NCI-H748 treated with DMSO at 0.1 percent for 48 hours (cell line): Measurements from ENCODE around the gene GNL1.
A peak's percentile ranks its signal among the peaks of the same experiment; 100 is the strongest.
"Not testable (repeated sequence)": the region's sequence is repeated elsewhere in the genome, so short reads cannot be mapped to it uniquely, and the experiment has no call there.

Experiments
- DNase-seq: peaks from one replicate; lab custom pipeline; 2025; lab: John Stamatoyannopoulos, UW

Gene GNL1

DNA sequence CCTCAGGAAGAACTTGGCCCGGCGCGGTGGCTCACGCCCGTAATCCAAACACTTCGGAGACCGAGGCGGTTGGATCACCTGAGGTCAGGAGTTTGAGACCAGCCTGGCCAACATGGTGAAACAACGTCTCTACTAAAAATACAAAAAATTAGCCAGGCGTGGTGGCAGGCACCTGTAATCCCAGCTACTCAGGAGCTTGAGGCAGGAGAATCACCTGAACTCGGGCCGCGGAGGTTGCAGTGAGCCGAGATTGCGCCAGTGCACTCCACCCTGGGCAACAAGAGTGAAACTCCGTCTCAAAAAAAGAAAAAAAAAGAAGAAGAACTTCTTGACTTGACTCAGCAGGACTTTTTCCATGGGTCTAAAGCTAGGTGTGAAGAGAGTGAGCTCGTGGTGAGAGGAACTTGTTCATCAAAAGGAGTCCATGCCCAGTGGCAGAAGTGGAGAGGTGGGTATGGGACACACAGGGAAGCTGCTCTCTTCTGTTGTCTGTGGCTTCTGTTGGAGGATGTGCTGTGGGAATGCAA, 26.9 kb downstream of the GNL1 start:
- DNase-seq, result not testable (repeated sequence)

DNA sequence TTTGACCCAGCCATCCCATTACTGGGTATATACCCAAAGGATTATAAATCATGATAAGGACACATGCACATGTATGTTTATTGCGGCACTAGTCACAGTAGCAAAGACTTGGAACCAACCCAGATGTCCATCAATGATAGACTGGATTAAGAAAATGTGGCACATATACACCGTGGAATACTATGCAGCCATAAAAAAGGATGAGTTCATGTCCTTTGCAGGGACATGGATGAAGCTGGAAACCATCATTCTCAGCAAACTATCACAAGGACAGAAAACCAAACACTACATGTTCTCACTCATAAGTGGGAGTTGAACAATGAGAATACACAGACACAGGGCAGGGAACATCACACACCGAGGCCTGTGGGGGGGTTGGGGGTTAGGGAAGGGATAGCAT, 29.8 kb downstream of the GNL1 start:
- DNase-seq, result not testable (repeated sequence)

DNA sequence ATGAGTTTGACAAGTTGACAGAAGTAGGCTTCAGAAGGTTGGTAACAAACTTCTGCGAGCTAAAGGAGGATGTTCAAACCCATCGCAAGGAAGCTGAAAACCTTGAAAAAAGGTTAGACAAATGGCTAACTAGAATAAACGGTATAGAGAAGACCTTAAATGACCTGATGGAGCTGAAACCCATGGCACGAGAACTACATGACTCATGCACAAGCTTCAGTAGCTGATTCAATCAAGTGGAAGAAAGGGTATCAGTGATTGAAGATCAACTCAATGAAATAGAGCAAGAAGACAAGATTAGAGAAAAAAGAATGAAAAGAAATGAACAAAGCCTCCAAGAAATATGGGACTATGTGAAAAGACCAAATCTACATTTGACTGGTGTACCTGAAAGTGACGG, 34.3 kb downstream of the GNL1 start:
- DNase-seq, result not testable (repeated sequence)

DNA sequence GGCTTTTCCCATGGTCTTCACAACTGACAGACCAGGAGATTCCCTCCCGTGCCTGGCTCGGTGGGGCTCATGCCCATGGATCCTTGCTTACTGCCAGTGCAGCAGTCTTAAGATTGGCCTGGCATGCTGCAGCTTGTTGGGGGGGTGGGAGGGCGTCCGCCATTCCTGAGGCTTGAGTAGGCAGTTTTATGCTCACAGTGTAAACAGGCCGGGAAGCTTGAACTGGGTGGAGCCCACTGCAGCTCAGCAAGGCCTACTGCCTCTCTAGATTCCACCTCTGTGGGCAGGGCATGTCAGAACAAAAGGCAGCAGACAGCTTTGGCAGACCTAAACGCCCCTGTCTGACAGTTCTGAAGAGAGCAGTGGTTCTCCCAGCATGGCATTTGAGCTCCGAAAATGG, 35.2 kb downstream of the GNL1 start:
- DNase-seq, result not testable (repeated sequence)

DNA sequence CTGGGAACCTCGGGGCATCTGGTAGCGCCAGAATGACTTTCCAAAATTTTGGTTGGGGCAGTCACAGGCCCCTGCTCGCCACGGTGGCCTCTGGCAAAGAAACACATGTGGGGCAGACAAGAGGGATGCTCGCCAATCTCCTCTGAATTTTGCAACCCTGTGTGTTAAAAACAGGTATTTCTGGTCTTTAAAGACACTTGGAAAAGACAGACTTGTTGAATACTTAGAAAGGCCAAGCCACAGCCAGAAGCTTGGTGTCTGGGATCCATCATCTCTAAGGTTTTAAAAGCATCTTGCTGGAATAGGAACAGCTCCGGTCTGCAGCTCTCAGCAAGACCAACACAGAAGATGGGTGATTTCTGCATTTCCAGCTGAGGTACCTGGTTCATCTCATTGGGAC, 35.8 kb downstream of the GNL1 start:
- no peak for DNase-seq

DNA sequence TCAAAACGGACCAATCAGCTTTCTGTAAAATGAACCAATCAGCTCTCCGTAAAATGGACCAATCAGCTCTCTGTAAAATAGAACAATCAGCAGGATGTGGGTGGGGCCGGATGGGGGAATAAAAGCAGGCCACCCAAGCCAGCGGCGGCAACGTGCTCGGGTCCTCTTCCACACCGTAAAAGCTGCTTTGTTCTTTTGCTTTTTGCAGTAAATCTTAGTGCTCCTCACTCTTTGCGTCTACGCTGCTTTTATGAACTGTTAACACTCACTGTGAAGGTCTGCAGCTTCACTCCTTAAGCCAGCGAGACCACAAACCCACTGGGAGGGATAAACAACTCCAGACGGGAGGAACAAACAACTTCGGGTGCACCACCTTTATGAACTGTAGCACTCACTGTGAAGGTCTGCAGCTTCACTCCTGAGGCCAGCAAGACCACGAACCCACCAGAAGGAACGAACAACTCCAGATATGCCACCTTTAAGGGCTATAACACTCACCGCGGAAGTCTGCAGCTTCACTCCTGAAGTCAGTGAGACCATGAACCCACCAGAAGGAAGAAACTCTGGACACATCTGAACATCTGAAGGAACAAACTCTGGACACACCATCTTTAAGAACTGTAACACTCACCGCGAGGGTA, 37.7 kb downstream of the GNL1 start:
- DNase-seq, result not testable (repeated sequence)

DNA sequence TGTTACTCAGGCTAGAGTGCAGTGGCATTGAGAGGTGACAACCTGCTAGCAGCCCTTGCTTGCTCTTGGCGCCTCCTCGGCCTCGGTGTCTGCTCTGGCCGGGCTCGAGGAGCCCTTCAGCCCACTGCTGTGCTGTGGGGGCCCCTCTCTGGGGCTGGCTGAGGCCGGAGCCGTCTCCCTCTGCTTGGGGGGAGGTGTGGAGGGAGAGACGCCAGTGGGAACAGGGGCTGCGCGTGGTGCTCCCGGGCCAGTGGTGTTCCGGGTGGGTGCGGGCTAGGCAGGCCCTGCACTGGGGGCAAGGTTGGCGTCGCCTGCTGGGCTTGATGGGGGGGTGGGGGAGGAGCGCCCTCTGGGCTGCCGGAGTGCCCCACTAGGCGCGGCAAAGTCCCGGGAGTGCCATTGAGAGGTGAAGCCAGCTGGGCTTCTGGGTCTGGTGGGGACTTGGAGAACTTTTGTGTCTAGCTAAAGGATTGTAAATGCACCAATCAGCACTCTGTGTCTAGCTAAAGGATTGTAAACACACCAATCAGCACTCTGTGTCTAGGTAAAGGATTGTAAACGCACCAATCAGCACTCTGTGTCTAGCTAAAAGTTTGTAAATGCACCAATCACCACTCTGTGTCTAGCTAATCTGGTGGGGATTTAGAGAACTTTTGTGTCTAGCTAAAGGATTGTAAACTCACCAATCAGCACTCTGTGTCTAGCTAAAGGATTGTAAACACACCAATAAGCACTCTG, 38.4 kb downstream of the GNL1 start:
- not testable (repeated sequence) for DNase-seq

DNA sequence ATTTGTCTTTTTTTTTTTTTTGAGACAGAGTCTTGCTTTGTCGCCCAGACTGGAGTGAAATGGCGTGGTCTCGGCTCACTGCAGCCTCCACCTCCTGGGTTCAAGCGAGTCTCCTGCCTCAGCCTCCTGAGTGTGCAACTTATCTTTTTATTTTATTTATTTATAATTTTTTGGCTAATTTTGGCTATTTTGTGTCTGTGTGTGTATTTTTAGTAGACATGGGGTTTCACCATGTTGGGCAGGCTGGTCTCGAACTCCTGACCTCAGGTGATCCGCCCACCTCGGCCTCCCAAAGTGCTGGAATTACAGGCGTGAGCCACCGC, 39.6 kb downstream of the GNL1 start:
- not testable (repeated sequence) for DNase-seq

DNA sequence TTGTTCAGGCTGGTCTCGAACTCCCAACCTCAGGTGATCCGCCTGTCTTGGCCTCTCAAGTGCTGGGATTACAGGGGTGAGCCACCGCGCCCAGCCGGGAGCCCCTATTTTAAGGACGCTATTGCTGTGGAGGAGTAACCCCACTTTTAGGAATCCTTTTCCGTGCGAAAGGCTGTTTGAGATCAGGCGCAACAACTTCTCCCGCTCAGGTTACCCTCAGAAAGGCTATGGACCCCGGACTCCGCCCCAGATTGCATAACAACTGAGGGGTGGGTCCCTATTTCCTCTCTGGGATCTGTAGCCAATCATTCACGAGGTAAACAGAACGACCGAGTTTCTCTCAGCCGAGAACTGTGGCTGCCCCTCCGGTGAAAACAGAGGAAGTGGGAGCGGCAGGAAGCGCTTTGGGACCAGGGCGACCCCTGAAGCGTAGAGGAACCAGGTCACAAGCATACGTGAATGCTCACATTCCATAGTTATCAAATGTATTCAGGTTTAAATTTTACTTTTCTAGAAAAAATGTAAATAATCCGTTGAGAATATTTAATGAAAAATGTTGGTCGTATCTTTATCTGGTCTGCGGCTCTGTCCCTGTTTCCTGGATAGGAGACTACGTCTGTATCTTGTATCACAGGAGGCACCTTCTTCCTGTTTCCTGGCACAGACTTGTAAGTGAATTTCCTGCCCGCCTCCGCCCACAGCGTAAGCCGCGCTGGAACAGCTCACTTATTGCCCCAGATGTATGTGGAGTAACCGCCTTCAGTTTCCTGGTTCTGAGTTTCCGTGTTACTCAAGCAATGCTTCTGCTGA, 40.1 kb downstream of the GNL1 start:
- peak; percentile 94 for DNase-seq

DNA sequence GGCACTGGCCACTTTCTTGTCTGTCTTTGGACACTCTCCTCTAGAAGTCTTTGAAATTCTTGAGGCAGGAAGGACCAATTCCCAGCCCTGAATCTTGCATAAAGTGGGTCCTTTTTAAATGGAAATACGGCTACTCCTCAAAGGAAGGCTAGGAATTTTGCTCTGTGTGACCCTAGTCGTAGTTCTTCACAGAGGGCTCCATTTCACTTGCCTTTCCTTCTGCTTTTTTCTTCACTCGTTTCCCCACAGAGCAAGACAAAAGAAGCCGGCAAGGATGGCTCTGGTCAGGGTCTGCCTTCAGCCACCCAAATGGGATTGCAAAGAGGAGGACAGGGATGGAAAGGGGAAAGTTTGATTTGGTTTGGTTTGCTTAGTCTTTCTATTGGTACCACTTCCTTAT, 41.2 kb downstream of the GNL1 start:
- no peak for DNase-seq

DNA sequence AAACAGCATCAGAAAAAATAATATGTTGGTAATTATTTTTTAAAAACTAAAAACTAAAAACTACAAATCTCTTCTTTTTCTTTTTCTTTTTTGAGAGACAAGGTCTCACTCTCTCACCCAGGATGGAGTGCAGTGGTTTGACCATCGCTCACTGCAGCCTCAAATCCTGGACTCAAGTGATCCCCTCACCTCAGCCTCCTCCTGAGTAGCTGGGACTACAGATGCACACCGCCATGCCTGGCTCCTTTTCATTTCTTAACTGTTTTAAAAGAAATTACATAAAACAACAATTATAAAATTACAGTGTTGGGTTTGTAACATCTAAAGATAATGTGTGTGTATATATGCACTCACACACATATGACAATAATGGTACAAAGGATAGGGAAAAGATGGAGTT, 42.8 kb downstream of the GNL1 start:
- DNase-seq, result no peak

DNA sequence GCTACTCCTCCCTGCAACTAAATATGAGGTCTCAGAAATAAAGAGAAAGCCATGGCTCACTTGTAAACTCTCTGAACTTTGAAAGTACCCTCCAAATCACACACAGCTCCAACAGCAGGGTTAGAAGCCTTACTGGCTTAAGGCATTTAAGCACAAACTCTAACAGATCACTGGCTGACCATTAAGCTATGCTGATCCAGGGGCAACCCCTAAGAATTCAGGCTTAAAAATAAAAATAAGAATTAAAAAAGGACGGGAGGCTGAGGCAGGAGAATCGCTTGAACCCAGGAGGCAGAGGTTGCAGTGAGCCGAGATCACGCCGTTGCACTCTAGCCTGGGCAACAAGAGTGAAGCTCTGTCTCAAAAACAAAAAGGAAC, 45.1 kb downstream of the GNL1 start:
- DNase-seq, result no peak

DNA sequence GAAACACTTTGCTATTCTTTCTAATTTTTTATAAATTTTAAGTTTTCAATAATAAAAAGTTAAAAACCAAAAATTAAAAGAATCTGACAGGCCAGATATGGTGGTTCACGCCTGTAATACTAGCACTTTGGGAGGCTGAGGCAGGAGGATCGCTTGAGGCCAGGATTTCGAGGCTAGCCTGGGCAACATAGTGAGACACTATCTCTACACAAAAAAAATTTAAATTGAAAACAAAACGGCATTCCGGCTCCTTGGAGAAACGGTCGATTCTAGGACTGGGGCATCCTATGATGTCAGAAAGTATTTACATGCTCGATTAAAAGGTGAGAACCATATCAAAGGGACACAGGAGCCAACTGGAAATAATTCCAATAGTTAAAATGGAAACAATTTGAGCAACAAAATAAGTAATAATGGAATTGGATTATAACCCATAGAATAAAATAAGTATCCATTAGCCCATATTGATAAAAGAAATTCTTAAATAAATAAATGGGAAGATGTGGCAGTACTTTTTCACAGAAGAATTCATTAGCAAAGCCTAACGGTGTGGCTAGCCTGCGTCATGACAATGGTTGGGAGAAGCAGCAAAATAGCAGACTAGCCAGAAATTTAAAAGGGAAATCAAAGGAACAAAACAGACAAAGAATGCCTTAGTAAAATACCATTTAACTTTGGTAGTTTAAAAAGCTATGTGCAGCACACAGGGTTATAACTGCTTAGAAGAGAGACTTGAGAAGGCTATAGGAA, 45.7 kb downstream of the GNL1 start:
- no peak for DNase-seq

DNA sequence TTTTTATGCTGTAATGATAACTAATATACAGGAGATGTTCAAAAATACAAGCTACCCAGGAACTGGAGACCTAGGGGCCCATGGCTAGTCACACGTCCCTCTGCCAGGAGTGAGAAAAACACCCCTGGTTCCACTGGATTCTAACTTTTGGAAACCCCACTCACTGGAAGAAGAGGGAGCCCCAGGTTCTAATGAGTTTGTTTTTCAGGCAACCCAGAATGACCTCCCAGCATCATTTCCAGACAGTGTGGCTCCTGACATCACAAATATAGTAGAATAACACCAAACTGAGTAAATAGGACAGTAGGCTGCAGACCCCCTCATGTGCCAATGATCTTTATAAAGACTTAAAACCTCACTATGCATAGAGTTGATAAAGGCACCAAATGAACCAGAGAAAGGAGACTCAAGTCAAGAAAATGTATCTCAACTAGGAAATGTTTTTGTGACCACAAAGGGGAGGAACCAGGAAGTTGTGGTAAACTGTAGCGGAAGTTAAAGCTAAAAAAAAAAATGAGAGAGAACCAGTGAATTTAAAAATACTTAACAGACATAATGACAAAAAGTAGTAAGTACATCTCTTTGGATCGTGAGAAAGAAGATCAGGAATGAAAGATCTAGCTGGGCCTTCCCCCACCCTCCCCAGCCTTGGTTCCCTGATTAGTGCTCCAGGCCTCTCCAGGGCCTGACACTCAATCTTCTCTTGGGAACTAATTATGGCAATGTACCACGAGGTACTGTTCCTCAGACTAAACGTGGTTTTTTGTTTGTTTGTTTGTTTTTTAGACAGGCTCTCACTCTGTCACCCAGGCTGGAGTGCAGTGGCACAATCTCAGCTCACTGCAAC, 47.2 kb downstream of the GNL1 start:
- DNase-seq, result no peak

DNA sequence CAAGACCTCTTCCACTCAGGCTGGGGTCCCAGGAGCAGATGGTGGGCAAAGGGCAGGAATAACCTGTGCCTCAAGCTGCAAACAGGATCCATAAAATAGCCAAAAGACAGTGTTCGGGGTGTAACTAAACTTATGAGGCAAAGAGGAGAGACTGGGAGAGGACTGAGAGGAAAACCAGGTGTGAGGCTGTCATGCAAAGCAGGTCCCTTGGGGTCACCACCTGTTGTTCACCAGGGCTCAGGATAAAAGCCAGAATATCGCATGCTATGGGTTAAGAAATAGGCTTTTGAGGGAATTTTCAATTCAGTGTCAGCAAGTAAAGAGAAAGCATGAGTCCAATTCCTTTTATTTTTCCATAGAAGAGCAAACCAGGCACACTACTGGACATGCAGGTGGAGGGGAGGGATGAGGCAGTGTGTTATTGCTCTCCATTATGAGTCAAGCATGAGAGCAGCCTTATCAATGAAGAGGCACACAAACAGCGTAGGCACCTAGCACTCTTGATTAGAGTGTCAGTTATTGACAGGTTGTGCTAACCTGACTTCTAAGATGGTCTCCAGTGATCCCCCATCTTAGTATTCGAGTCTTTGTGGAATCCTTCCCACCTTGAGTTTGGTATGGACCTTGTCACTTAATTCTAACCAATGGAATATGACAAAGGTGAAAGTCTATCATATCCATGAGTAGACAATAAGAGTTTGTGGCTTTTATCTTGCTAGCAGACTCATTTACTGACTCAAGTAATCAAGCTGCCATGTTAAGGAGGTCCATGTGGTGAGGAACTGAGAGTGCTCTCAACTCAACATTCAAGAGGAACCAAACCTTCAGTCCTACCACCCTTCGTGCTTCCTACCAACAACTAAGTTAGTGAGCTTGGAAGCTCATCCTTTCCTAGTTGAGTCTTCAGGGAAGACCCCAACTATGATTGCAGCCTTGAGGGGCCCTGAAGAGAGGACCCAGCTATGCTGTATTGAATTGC, 48.2 kb downstream of the GNL1 start:
- no peak for DNase-seq

DNA sequence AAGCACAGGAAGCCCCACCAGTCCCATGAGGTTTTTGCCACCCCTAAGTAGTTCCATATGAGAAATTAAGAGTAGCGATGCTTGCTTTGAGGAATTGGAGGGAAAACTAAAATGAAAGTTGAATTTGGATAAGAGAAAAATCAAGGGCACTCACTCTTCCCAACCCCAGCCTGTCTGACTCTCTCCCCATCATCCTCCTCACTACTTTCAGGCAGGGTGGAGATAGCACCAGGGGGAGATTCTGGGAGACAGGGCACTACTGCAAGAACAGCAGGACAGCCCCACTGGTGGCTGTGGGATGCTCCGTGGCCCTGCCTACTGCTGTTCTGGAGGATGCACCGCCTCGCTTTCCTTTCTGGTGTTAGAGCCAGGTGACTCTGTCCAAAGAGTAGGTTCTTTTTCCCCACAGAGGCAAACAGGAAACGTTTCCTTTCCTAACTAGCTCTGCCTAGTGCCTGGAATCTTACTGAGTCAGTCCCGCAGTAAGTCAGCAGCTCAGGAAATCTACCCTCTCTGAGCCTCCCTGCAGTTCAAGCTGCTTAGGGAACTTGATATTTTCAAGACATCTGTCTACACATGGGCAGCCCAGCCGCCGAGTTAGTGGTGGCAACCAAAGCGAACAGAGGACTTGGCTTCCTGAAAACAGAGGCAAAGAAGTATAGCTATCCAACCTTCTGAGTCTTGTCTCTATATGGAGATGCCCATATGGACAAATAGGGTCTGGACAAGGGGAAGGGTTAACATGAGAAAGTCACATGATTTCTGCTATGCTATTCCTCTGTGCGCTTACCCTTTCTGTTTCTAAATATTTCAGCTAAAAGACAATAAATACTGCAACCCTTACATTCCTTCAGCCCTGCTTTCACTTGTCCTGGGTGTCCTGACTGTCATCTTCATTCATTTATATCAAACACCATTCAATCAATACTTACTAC, 55.6 kb downstream of the GNL1 start:
- no peak for DNase-seq

DNA sequence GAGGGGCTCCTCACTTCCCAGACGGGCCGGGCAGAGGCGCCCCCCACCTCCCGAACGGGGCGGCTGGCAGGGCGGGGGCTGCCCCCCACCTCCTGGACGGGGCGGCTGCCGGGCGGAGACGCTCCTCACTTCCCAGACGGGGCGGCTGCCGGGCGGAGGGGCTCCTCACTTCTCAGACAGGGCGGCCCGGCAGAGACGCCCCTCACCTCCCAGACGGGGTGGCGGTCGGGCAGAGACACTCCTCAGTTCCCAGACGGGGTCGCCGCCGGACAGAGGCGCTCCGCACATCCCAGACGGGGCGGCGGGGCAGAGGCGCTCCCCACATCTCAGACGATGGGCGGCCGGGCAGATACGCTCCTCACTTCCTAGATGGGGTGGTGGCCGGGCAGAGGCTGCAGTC, 57.6 kb downstream of the GNL1 start:
- not testable (repeated sequence) for DNase-seq

DNA sequence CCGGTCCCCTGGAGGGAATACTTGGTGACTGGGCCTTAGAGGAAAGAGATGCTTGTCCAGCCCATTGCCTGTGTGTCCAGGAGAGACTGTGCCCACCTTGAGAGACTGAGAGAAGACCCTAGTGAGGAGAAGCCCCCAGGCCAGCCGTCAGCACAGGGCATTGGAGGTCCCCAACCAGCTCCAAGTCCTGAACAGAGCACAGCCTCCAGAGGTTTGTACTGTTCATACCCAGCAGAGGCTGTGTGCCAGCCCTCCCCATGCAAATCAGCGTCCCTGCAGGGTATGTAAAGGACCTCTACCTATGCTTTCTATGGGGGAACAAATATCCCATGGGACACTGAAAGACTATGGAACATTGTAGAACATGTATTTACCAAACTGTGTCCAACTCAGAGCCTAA, 58.6 kb downstream of the GNL1 start:
- no peak for DNase-seq

DNA sequence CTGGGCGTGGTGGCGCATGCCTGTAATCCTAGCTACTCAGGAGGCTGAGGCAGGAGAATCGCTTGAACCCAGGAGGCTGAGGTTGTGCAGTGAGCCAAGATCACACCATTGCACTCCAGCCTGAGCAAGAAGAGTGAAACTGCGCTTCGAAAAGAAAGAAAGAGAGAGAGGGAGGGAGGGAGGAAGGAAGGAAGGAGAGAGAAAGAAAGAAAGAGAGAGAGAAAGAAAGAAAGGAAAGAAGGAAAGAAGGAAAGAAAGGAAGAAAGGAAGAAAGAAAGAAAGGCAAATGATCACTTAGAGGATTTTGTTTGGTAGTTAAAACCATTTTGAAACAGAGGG, 59.1 kb downstream of the GNL1 start:
- DNase-seq, result not testable (repeated sequence)
